H1 (cell line): ENCODE measurements around the gene STK40. TPM values are rescaled to one million over a fixed set of nuclear protein-coding genes. Genes with fewer than 3 reads are reported as not detected.

Experiments
- CTCF ChIA-PET: fragments of 300-600 bp; sonication (Branson Sonifier 250); formaldehyde crosslinking; loops from one replicate; lab custom pipeline; 2021; ENCODE audit not compliant: partially characterized antibody; lab: Charles Lee
- POLR2A ChIA-PET: fragments of 300-600 bp; sonication (Branson Sonifier 250); formaldehyde crosslinking; loops from one replicate; lab custom pipeline; 2021; ENCODE audit warnings: inconsistent platforms; ENCODE audit not compliant: partially characterized antibody; lab: Charles Lee
- DNase-seq, 2 experiments: peaks; one replicate each; pipeline versions ENCODE4 v3.0.0 to v3.0.0-alpha.2; 2010 to 2022; ENCODE audit warnings: low spot score in 2 of 2, low read depth in 1 of 2, mixed read lengths in 1 of 2
- FAIRE-seq: peaks from 2 replicates; lab custom pipeline; 2011; peaks lifted over from hg19 to GRCh38; lab: Jason Lieb, UNC
- H2AFZ ChIP-seq: 2 replicates; pipeline ENCODE4 v1.8.1; 2012; ENCODE audit warnings: low read length, inconsistent platforms
- H2AK5ac ChIP-seq: 2 replicates; pipeline ENCODE4 v1.6.1; 2013; ENCODE audit warnings: low read depth, low read length
- H2BK120ac ChIP-seq: replicated peaks from 2 replicates; pipeline ENCODE3; 2013; ENCODE audit warnings: low read depth, low read length, inconsistent platforms
- H2BK12ac ChIP-seq: 2 replicates; pipeline ENCODE4 v1.6.1; 2013; ENCODE audit warnings: low read depth, low read length
- H2BK15ac ChIP-seq: 2 replicates; pipeline ENCODE4 v1.6.1; 2013; ENCODE audit warnings: low read length
- H2BK20ac ChIP-seq: 2 replicates; pipeline ENCODE4 v1.6.1; 2013; ENCODE audit warnings: low read length
- H2BK5ac ChIP-seq: 2 replicates; pipeline ENCODE4 v1.6.1; 2013; ENCODE audit warnings: low read depth, low read length
- H3K14ac ChIP-seq: 2 replicates; pipeline ENCODE4 v1.6.1; 2013; ENCODE audit warnings: inconsistent platforms; ENCODE audit not compliant: insufficient read length
- H3K18ac ChIP-seq: 2 replicates; pipeline ENCODE4 v1.6.1; 2013; ENCODE audit warnings: low read length; ENCODE audit errors: extremely low read depth
- H3K23ac ChIP-seq: 2 replicates; pipeline ENCODE4 v1.6.1; 2013; ENCODE audit warnings: inconsistent platforms; ENCODE audit not compliant: insufficient read length
- H3K23me2 ChIP-seq: 2 replicates; pipeline ENCODE4 v1.6.1; 2013; ENCODE audit warnings: low read depth, low read length
- H3K27ac ChIP-seq: 2 replicates; pipeline ENCODE4 v1.6.1; 2011; ENCODE audit warnings: low read depth, low read length, inconsistent platforms
- H3K27me3 ChIP-seq, 4 experiments: replicated peaks in 1 of 4; 1 replicate in 1 of 4; 2 replicates in 3 of 4; pipeline versions ENCODE4 v1.6.1 to v1.8.1; 2011 to 2013; ENCODE audit warnings: low read length in 3 of 4, mild to moderate bottlenecking in 3 of 4, inconsistent platforms in 2 of 4, mixed read lengths in 2 of 4, moderate library complexity in 1 of 4; ENCODE audit not compliant: control insufficient read depth in 3 of 4, insufficient read depth in 3 of 4; ENCODE audit errors: extremely low read depth in 1 of 4
- H3K36me3 ChIP-seq, 4 experiments: 2 replicates each; pipeline versions ENCODE4 v1.6.1 to v1.8.1; 2011 to 2013; ENCODE audit warnings: mild to moderate bottlenecking in 4 of 4, low read length in 3 of 4, moderate library complexity in 2 of 4, control low read depth in 1 of 4, inconsistent platforms in 1 of 4; ENCODE audit not compliant: insufficient read depth in 4 of 4, control insufficient read depth in 2 of 4
- H3K4ac ChIP-seq: replicated peaks from 2 replicates; pipeline ENCODE3; 2013; ENCODE audit warnings: low read length, low read depth, mixed read lengths, inconsistent platforms; ENCODE audit not compliant: insufficient read length
- H3K4me1 ChIP-seq, 4 experiments: replicated peaks in 1 of 4; 1 replicate in 1 of 4; 2 replicates in 3 of 4; pipeline versions ENCODE4 v1.6.1 to v1.8.1; 2011 to 2013; ENCODE audit warnings: low read length in 3 of 4, inconsistent platforms in 2 of 4, mixed read lengths in 1 of 4; ENCODE audit not compliant: insufficient read depth in 4 of 4, control insufficient read depth in 3 of 4
- H3K4me2 ChIP-seq, 2 experiments: 2 replicates each; pipeline versions ENCODE4 v1.6.1 to v1.8.1; 2011 to 2013; ENCODE audit warnings: low read depth in 2 of 2, low read length in 2 of 2, control low read depth in 1 of 2, inconsistent platforms in 1 of 2, mild to moderate bottlenecking in 1 of 2; ENCODE audit not compliant: insufficient read depth in 1 of 2
- H3K4me3 ChIP-seq, 4 experiments: fragments of 200-600, 300-600 bp in 1 of 4; sonication (generic), shearing (Covaris generic), sonication (Bioruptor Twin) in 1 of 4; 2 replicates each; pipeline versions ENCODE4 v1.5.1 to v1.8.1; 2011 to 2016; ENCODE audit warnings: low read length in 4 of 4, low read depth in 3 of 4, control low read depth in 2 of 4, inconsistent platforms in 2 of 4, mild to moderate bottlenecking in 2 of 4, mixed read lengths in 1 of 4, moderate library complexity in 1 of 4; ENCODE audit not compliant: insufficient read depth in 2 of 4; ENCODE audit errors: extremely low read depth in 1 of 4
- H3K56ac ChIP-seq: replicated peaks from 2 replicates; pipeline ENCODE3; 2013; ENCODE audit warnings: low read depth, mild to moderate bottlenecking, mixed read lengths, low read length, inconsistent platforms; ENCODE audit not compliant: insufficient read length
- H3K79me1 ChIP-seq: 2 replicates; pipeline ENCODE4 v1.6.1; 2013; ENCODE audit warnings: low read depth, low read length, control low read depth
- H3K79me2 ChIP-seq, 2 experiments: 2 replicates each; pipeline versions ENCODE4 v1.6.1 to v1.8.1; 2012 to 2013; ENCODE audit warnings: low read length in 2 of 2, mild to moderate bottlenecking in 2 of 2, inconsistent platforms in 1 of 2; ENCODE audit not compliant: insufficient read depth in 2 of 2, control insufficient read depth in 1 of 2
- H3K9ac ChIP-seq, 4 experiments: replicated peaks in 1 of 4; 1 replicate in 1 of 4; 2 replicates in 3 of 4; pipeline versions ENCODE4 v1.6.1 to v1.8.1; 2011 to 2013; ENCODE audit warnings: low read depth in 3 of 4, low read length in 3 of 4, control low read depth in 2 of 4, mild to moderate bottlenecking in 2 of 4, moderate library complexity in 2 of 4, inconsistent platforms in 1 of 4; ENCODE audit errors: extremely low read depth in 1 of 4
- H3K9me3 ChIP-seq, 2 experiments: 2 replicates each; pipeline versions ENCODE4 v1.6.1 to v1.8.1; 2012 to 2013; ENCODE audit warnings: mild to moderate bottlenecking in 2 of 2, moderate library complexity in 2 of 2, control low read depth in 1 of 2, inconsistent platforms in 1 of 2, low read depth in 1 of 2, low read length in 1 of 2, mixed read lengths in 1 of 2; ENCODE audit not compliant: insufficient read depth in 2 of 2
- H4K20me1 ChIP-seq, 2 experiments: replicated peaks in 1 of 2; 2 replicates each; pipeline versions ENCODE3 to v1.8.1; 2011 to 2013; ENCODE audit warnings: inconsistent platforms in 2 of 2, low read length in 2 of 2, mild to moderate bottlenecking in 1 of 2; ENCODE audit not compliant: insufficient read depth in 2 of 2, control insufficient read depth in 1 of 2
- H4K5ac ChIP-seq: 2 replicates; pipeline ENCODE4 v1.6.1; 2013; ENCODE audit warnings: low read length, low read depth, mixed read lengths, inconsistent platforms; ENCODE audit not compliant: insufficient read length
- H4K8ac ChIP-seq: 2 replicates; pipeline ENCODE4 v1.8.0; 2013; ENCODE audit warnings: mild to moderate bottlenecking, moderate library complexity, low read length, inconsistent platforms; ENCODE audit not compliant: insufficient read depth; ENCODE audit errors: extremely low read depth
- H4K91ac ChIP-seq: replicated peaks from 2 replicates; pipeline ENCODE3; 2013; ENCODE audit warnings: low read length, mixed read lengths, inconsistent platforms; ENCODE audit not compliant: insufficient read length
- CHD2 ChIP-seq: IDR thresholded peaks from 2 replicates; pipeline ENCODE4 v1.6.1; 2012; ENCODE audit warnings: low read length, improper control_type of control experiment
- CREB1 ChIP-seq: IDR thresholded peaks from 2 replicates; pipeline ENCODE4 v1.6.1; 2012; ENCODE audit warnings: inconsistent platforms
- EGR1 ChIP-seq: IDR thresholded peaks from 2 replicates; pipeline ENCODE4 v1.6.1; 2011; ENCODE audit warnings: low read depth, low read length, borderline replicate concordance
- EZH2 ChIP-seq: fragments of 200-600 bp; sonication (generic); IDR thresholded peaks from 2 replicates; pipeline ENCODE4 v1.7.1; 2012; ENCODE audit warnings: low read depth, mild to moderate bottlenecking, moderate library complexity, low read length, inconsistent platforms; ENCODE audit not compliant: severe bottlenecking
- KDM5A ChIP-seq: fragments of 200-600 bp; IDR thresholded peaks from 2 replicates; pipeline ENCODE4 v1.7.1; 2012; ENCODE audit warnings: mild to moderate bottlenecking, low read length, inconsistent platforms, mixed read lengths
- PHF8 ChIP-seq: fragments of 200-600 bp; sonication (generic); conservative IDR thresholded peaks from 2 replicates; pipeline ENCODE4 v1.7.1; 2012; ENCODE audit warnings: low read depth, mild to moderate bottlenecking, inconsistent platforms, low read length, moderate library complexity
- POLR2AphosphoS5 ChIP-seq: IDR thresholded peaks from 2 replicates; pipeline ENCODE4 v1.6.1; 2011; ENCODE audit warnings: low read depth, low read length
- RBBP5 ChIP-seq: IDR thresholded peaks from 2 replicates; pipeline ENCODE4 v1.7.1; 2012; ENCODE audit warnings: low read depth, mild to moderate bottlenecking, inconsistent platforms, low read length, moderate library complexity, borderline replicate concordance
- SIX5 ChIP-seq: IDR thresholded peaks from 2 replicates; pipeline ENCODE4 v1.6.1; 2011; ENCODE audit warnings: mild to moderate bottlenecking, low read depth, low read length
- TEAD4 ChIP-seq: IDR thresholded peaks from 2 replicates; pipeline ENCODE4 v1.6.1; 2012; ENCODE audit warnings: low read depth, low read length, inconsistent platforms, mixed read lengths
- WGBS, 2 experiments: shearing (Covaris generic) in 1 of 2; methylation state at CpG; one replicate each; pipeline versions ENCODE4 v1.1.6 to v1.1.7; 2013 to 2015; ENCODE audit warnings: low lambda C conversion rate in 2 of 2, mixed read lengths in 2 of 2, inconsistent platforms in 1 of 2, low coverage in 1 of 2, missing lambda C conversion rate in 1 of 2; ENCODE audit not compliant: insufficient replicate concordance in 2 of 2, insufficient coverage in 1 of 2, insufficient read length in 1 of 2; ENCODE audit errors: extremely low coverage in 1 of 2, missing lambda C conversion rate in 1 of 2; 5-methylcytosine and 5-hydroxymethylcytosine counted together
- polyA plus RNA-seq, 7 experiments: library from polyadenylated mRNA; depleted of rRNA in 3 of 7; stranded (reverse) in 5 of 7; unstranded in 2 of 7; fragments of >200 nt in 5 of 7; fragments of 200-250 nt in 2 of 7; gene quantifications; 1 replicate in 5 of 7; 2 replicates in 1 of 7; 4 replicates in 1 of 7; pipeline versions ENCODE4 v1.2.1 to v1.2.3, GENCODE V29; 2011 to 2013; ENCODE audit warnings: missing spikeins in 2 of 7, mixed read lengths in 2 of 7
- total RNA-seq: library from RNA; stranded (reverse); fragmentation: NEBNext Ultra II Directional; extraction: Animal tissue kit (Norgen Biotek cat#: 25700); gene quantifications from 2 replicates; pipeline ENCODE4 v1.2.1, GENCODE V29; 2021
- TF ChIP-seq, protein P1 (sequence below): IDR thresholded peaks from 2 replicates; pipeline ENCODE4 v1.6.1; 2012; ENCODE audit warnings: inconsistent platforms

The STK40 gene
- total and polyA plus RNA-seq, 2 of the 8 experiments (the other 6 are each of a cell fraction or from before 2014, with no cell fraction given) = 13.6 to 28.6 TPM

- Histone ChIP-seq H2BK120ac (peak overlapping the region; percentile 13), H3K23ac (no peak overlapping the region), H2BK5ac (no peak overlapping the region), H3K9me3 (no peaks in the 10 kb centered on the region), H2AK5ac (no peak overlapping the region), H3K4me3 (peak overlapping the region; percentile 27 to 67 (median 48)), H2BK15ac (no peak overlapping the region), H4K91ac (no peak overlapping the region), H3K4me2 (peak overlapping the region; percentile 79 to 88), H3K14ac (no peak overlapping the region), H3K18ac (no peak overlapping the region; the same call in none of the 2 replicates), H3K79me2 (no peaks in the 10 kb centered on the region), H3K27me3 (peaks cover 0 to 39% (median 20%) of the 10 kb centered on the region in 4 experiments; a peak in 5 of 7 replicates), H3K9ac (peak overlapping the region in 2 of 4 experiments; percentile 2 to 71; a peak in 3 of 7 replicates), H2AFZ (no peak overlapping the region), H3K23me2 (peaks cover 30% of the 10 kb centered on the region), H3K27ac (no peak overlapping the region), H2BK12ac (peak overlapping the region; percentile 3; the same call in 1 of the 2 replicates), H4K5ac (no peak overlapping the region), H3K79me1 (no peaks in the 10 kb centered on the region; the same call in 1 of the 2 replicates), H3K36me3 (no peaks in the 10 kb centered on the region; a peak in 1 of 8 replicates), H3K4me1 (peaks cover 0 to 28% (median 16%) of the 10 kb centered on the region in 4 experiments; a peak in 6 of 7 replicates), H4K20me1 (no peaks in the 10 kb centered on the region), H3K4ac (no peak overlapping the region), H2BK20ac (no peak overlapping the region), H3K56ac (no peak overlapping the region), H4K8ac (peak overlapping the region; percentile 9; the same call in 1 of the 2 replicates)
- FAIRE-seq (no peak), DNase-seq (peak in 1 of 2 experiments; percentile 79)
- WGBS, 2 experiments = 1% methylated on average over 58 of the region's 83 CpGs; no CpG with 5 or more reads in 1 of the 2 experiments
- CTCF ChIA-PET = interaction anchor here (1.6 to 2.8 kb wide), 3 partner anchors 19 to 46 kb away, joined by 7 to 20 read pairs (median 15); no protein-coding TSS in a partner anchor
- POLR2A ChIA-PET = interaction anchor here (0.8 to 9.3 kb wide), 24 partner anchors 9 to 236 kb away, joined by 3 to 130 read pairs (median 4); partner anchors contain the start of genes LSM10, MAP7D1, SH3D21 and STK40
- TF ChIP-seq EGR1 = 0 out of 2 replicates have a peak, but pooled peaks have one; percentile 20
- 0 out of 2 replicates have a peak, but pooled peaks have one; percentile 30 for TF ChIP-seq RBBP5
- peak; percentile 7 for TF ChIP-seq EZH2
- TF ChIP-seq, protein P1, sequence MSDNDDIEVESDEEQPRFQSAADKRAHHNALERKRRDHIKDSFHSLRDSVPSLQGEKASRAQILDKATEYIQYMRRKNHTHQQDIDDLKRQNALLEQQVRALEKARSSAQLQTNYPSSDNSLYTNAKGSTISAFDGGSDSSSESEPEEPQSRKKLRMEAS = 0 out of 2 replicates have a peak, but pooled peaks have one; percentile 38
- no peak for TF ChIP-seq CHD2
- 0 out of 2 replicates have a peak, but pooled peaks have one; percentile 0 for TF ChIP-seq CREB1
- no peak for TF ChIP-seq PHF8
- TF ChIP-seq POLR2AphosphoS5 = peak; percentile 30; the same call in 1 of the 2 replicates
- no peak for TF ChIP-seq TEAD4
- TF ChIP-seq KDM5A = no peak
- TF ChIP-seq SIX5 = no peak
These were observed 62.7 kb downstream of the STK40 start for GRCh38 chr1:36322786-36323635.
